ENCODE results near the gene CHST11.

The CHST11 gene

DNA sequence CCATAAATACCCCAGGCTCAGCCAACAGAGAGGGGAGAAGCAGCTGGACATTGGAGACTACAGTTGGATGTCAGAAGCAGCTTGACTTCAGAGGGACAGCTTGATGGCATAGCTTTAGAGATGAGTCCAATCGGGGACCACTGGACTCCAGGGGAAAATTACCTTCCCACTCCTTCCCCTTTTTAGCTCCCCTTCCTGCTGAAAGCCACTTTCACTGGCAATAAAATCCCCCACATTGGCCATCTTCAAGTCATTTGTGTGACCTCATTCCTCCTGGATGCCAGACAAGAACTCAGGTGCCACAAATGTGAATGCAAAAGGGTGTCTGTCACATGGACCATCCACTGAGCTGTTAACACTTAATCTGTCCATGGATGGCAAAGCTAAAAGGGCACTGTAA lies 184.2 kb downstream of the CHST11 start:
- H3K4me3 ChIP-seq: no peak overlapping the region
- H3K36me3 ChIP-seq: peaks cover 14 to 74% (median 57%) of the 10 kb centered on the region in 11 experiments; a peak in 21 of 22 replicates
- no peak for TF ChIP-seq Cebpa-rat (IDR thresholded peaks at IDR 0.05)
- peaks cover 0 to 79% (median 31%) of the 10 kb centered on the region in 11 experiments; a peak in 15 of 22 replicates for H4K20me1 ChIP-seq
- H3K4me1 ChIP-seq: peaks cover 20 to 82% (median 26%) of the 10 kb centered on the region in 10 experiments
- peak overlapping the region in 2 of 11 experiments; percentile 9 to 56; a peak in 5 of 22 replicates for H3K27ac ChIP-seq
- peaks cover 15 to 41% (median 33%) of the 10 kb centered on the region in 11 experiments for H3K9me3 ChIP-seq (replicated peaks in 1 of 11)
- H3K27me3 ChIP-seq: no peaks in the 10 kb centered on the region
- no peak overlapping the region; a peak in 1 of 22 replicates for H3K9ac ChIP-seq
- peak overlapping the region in 1 of 11 experiments; percentile 78; a peak in 3 of 22 replicates for H3K4me2 ChIP-seq

DNA sequence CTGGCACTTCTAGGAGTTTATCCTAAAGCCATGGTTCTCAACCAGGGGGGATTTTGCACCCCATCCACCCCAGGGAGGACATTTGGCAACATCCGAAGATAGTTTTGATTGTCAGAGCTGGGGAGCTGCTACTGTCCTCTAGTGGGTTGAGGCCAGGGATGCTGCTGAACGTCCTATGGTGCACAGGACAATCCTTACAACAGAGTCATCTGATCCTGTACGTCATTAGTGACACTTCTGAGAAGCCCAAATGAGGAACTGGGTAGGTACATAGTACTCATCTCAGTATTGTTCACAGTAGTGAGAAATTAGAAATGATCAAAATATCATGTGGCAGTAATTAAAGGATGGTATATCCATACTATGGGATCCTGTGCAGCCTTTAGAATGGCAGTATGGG lies 185.1 kb downstream of the CHST11 start:
- no peak for TF ChIP-seq Cebpa-rat (IDR thresholded peaks at IDR 0.05)
- peaks cover 14 to 74% (median 59%) of the 10 kb centered on the region in 11 experiments; a peak in 21 of 22 replicates for H3K36me3 ChIP-seq

DNA sequence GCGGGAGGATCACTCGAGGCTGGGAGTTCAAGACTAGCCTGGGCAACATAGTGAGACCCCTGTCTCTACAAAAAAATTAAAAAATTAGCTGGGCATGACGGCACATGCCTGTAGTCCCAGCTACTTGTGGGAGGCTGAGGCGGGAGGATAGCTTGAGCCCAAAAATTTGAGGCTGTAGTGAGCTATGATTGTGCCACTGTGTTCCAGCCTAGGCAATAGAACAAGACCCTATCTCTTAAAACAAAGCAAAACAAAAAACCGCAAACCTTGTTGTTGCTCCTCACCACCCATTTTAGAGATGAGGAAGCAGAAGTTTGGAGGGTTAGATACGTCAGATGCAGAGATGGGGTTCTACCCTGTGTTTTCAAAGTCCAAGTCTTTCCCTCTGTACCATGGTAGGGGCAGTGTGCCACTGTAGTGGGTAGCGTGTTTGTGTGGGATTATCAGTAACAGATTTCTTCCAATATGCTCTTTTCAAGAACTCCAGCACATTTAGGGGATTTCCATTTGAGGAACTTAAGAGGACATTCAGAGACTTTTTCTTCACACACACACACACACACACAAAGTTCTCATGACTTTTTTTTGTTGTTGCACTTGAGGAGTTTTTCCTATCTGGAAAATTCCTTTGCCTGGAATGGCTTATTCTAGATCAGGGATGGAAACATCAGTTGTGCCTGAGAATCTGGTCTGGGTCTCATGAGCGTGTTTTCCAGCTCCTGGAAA lies 186.5 kb downstream of the CHST11 start:
- peak overlapping the region in 1 of 10 experiments; percentile 8; a peak in 1 of 20 replicates for H3K4me3 ChIP-seq
- H3K27me3 ChIP-seq: no peaks in the 10 kb centered on the region
- H3K36me3 ChIP-seq: peaks cover 16 to 79% (median 62%) of the 10 kb centered on the region in 11 experiments; a peak in 21 of 22 replicates
- TF ChIP-seq Cebpa-rat (IDR thresholded peaks at IDR 0.05): no peak
- peak overlapping the region in 6 of 11 experiments; percentile 23 to 56 (median 32); a peak in 8 of 22 replicates for H3K9ac ChIP-seq
- H3K27ac ChIP-seq: peak overlapping the region; percentile 1 to 75 (median 56); a peak in 20 of 22 replicates
- peak overlapping the region; percentile 57 to 93 (median 69) for H3K4me2 ChIP-seq
- peaks cover 15 to 47% (median 43%) of the 10 kb centered on the region in 11 experiments for H3K9me3 ChIP-seq (replicated peaks in 1 of 11)
- H3K4me1 ChIP-seq: peaks cover 26 to 82% (median 35%) of the 10 kb centered on the region in 10 experiments
- H4K20me1 ChIP-seq: peaks cover 0 to 78% (median 28%) of the 10 kb centered on the region in 11 experiments; a peak in 14 of 22 replicates

More for the DNA sequence above, 185.1 kb downstream of the CHST11 start:
- peak overlapping the region in 3 of 11 experiments; percentile 19 to 93 (median 78); a peak in 5 of 22 replicates for H3K4me2 ChIP-seq
- H3K27me3 ChIP-seq: no peaks in the 10 kb centered on the region
- H3K4me1 ChIP-seq: peaks cover 20 to 85% (median 26%) of the 10 kb centered on the region in 10 experiments
- H3K4me3 ChIP-seq: no peak overlapping the region
- peaks cover 0 to 79% (median 24%) of the 10 kb centered on the region in 11 experiments; a peak in 14 of 22 replicates for H4K20me1 ChIP-seq
- H3K27ac ChIP-seq: peak overlapping the region in 4 of 11 experiments; percentile 8 to 56 (median 25); a peak in 6 of 22 replicates
- peaks cover 15 to 49% (median 40%) of the 10 kb centered on the region in 11 experiments for H3K9me3 ChIP-seq (replicated peaks in 1 of 11)
- H3K9ac ChIP-seq: no peak overlapping the region; a peak in 1 of 22 replicates

DNA sequence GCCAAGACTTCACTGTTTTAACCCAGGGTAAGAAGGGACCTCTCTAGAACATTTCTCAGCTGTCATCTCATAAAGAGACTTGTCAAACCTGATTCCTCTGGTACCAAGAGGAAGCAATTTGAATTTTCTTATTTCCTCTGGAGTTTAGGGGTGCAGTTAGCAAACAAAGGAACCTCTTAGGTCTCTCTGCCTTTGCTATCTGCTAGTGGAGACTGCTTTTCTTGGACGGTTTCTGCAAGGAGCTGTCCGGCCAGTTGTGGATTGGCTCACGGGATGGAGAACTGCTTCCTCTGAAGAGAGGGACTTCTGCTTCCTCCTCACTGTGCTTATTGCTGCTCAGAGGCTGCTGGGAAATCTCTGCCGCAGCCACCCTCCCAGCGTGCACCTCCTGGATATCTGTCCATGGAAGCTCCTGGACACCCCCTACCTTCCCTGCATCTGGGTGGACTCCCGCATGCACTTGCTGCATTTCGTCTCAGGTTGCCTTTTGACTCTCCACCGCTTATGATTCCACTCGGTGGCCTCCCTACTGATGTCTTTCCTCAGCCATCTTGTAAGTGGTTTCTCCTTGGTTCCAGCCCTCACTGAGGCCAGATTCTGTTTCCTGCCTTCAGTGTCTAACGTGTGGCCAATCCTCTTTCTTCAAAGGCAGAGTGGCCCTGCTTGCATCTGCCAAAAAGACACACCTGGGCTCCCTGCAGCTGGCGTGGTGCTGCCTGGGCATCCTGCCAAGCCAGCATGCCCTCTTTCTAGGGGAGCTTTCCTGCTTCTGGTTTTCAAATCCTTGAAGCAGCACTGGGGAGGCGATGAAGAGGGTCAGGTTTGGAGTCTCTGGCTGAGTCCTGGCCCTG lies 187.3 kb downstream of the CHST11 start:
- H4K20me1 ChIP-seq: peaks cover 0 to 79% (median 36%) of the 10 kb centered on the region in 11 experiments; a peak in 15 of 22 replicates
- H3K4me3 ChIP-seq: peak overlapping the region in 1 of 10 experiments; percentile 2; a peak in 1 of 20 replicates
- H3K4me2 ChIP-seq: peak overlapping the region; percentile 57 to 93 (median 69)
- H3K4me1 ChIP-seq: peaks cover 34 to 82% (median 43%) of the 10 kb centered on the region in 10 experiments
- peak overlapping the region in 6 of 11 experiments; percentile 26 to 56 (median 32); a peak in 10 of 22 replicates for H3K9ac ChIP-seq
- no peak for TF ChIP-seq Cebpa-rat (IDR thresholded peaks at IDR 0.05)
- peaks cover 15 to 39% (median 37%) of the 10 kb centered on the region in 11 experiments for H3K9me3 ChIP-seq (replicated peaks in 1 of 11)
- peak overlapping the region; percentile 1 to 75 (median 56); a peak in 20 of 22 replicates for H3K27ac ChIP-seq
- H3K27me3 ChIP-seq: no peaks in the 10 kb centered on the region
- H3K36me3 ChIP-seq: peaks cover 16 to 76% (median 57%) of the 10 kb centered on the region in 11 experiments; a peak in 21 of 22 replicates

DNA sequence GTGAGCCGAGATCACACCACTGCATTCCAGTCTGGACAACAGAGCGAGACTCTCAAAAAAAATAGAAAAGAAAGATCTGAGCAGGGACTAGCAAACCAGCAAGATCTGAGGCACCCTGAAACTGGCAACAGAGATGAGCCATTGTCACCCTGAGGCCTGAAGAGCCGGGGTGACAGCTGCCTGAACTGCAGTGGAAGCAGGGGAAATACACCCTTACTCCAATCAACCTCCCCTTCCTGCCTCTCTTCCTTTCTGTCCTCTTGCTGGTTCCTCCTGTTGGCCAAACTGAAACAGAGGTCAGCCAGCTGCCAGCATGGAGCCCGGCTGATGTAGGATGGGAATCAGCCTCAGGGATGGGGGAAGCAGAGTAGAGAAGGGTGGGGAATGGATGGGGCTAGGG lies 192.0 kb downstream of the CHST11 start:
- Histone ChIP-seq H3K4me3 (no peak overlapping the region), H3K9ac (peak overlapping the region in 1 of 11 experiments; percentile 33; a peak in 1 of 22 replicates), H3K27me3 (no peaks in the 10 kb centered on the region), H3K4me1 (peaks cover 51 to 86% (median 63%) of the 10 kb centered on the region in 10 experiments), H3K36me3 (peaks cover 6 to 85% (median 46%) of the 10 kb centered on the region in 11 experiments; a peak in 21 of 22 replicates), H4K20me1 (peaks cover 0 to 89% (median 68%) of the 10 kb centered on the region in 11 experiments; a peak in 19 of 22 replicates), H3K4me2 (peak overlapping the region; percentile 13 to 77 (median 60); a peak in 20 of 22 replicates), H3K9me3 (replicated peaks in 1 of 11) (peaks cover 0 to 16% (median 13%) of the 10 kb centered on the region in 11 experiments; a peak in 12 of 22 replicates), H3K27ac (peak overlapping the region in 6 of 11 experiments; percentile 15 to 47 (median 42); a peak in 6 of 22 replicates)
- TF ChIP-seq Cebpa-rat (IDR thresholded peaks at IDR 0.05): no peak

DNA sequence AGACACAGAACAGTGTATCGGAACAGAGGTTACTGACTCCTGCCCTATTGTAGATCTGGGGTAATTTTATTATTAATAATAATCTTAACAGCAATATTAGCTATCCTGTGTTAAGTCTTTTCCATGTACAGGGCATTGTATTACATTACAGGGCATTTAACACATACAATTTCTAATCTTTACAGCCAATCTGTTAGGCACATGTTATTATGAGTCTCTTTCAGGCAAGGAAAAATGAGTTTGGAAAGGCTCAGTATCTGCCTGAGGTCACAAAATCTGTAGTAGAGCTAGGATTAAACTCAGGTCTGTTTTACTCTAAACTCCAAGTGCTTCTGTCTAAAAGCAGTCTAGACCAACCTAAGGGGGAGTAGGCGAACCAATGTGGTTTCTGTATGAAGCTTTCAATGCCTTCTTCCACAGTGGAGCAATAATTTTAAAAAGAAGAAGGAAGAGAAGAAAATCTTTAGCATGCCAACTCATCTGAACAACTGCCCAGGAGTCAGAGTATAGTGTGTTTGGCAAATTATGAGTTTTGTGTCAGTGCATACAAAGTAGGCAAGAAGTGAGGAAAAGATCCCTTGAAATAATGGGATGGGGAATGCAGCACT lies 192.6 kb downstream of the CHST11 start:
- Histone ChIP-seq H3K9ac (peak overlapping the region in 3 of 11 experiments; percentile 9 to 33 (median 22); a peak in 3 of 22 replicates), H3K4me1 (peaks cover 46 to 86% (median 59%) of the 10 kb centered on the region in 10 experiments), H3K4me3 (no peak overlapping the region), H3K36me3 (peaks cover 6 to 87% (median 50%) of the 10 kb centered on the region in 11 experiments; a peak in 21 of 22 replicates), H3K4me2 (peak overlapping the region in 10 of 11 experiments; percentile 13 to 77 (median 60); a peak in 17 of 22 replicates), H3K9me3 (replicated peaks in 1 of 11) (peaks cover 0 to 16% (median 13%) of the 10 kb centered on the region in 11 experiments; a peak in 12 of 22 replicates), H4K20me1 (peaks cover 0 to 89% (median 72%) of the 10 kb centered on the region in 11 experiments; a peak in 19 of 22 replicates), H3K27ac (peak overlapping the region in 10 of 11 experiments; percentile 15 to 62 (median 29); a peak in 13 of 22 replicates), H3K27me3 (no peaks in the 10 kb centered on the region)
- TF ChIP-seq Cebpa-rat (IDR thresholded peaks at IDR 0.05): no peak

DNA sequence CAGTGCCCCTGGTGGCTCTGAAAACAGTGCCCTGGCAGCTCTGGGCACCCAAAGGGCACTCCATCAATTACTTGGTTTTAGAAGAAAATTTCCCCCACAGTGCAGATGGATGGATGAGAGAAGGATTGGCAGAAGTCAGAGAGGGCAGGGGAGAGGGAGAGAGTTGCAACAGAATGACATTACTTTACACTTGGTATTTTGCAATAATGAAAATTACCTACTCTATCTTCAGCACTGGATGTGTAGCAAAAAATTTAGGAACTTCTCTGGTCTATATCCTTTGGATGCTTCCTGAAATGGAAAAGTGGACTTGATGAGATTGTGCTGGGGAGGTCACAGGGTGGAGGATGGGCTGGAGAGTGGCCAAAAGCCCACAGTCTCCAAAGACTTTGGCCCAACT lies 193.2 kb downstream of the CHST11 start:
- peak overlapping the region in 1 of 11 experiments; percentile 22; a peak in 1 of 22 replicates for H3K9ac ChIP-seq
- peaks cover 6 to 86% (median 50%) of the 10 kb centered on the region in 11 experiments; a peak in 21 of 22 replicates for H3K36me3 ChIP-seq
- peaks cover 41 to 86% (median 57%) of the 10 kb centered on the region in 10 experiments for H3K4me1 ChIP-seq
- no peaks in the 10 kb centered on the region for H3K27me3 ChIP-seq
- peak in 1 of 11 experiments; percentile 36; a peak in 1 of 22 replicates for TF ChIP-seq Cebpa-rat (IDR thresholded peaks at IDR 0.05)
- H3K27ac ChIP-seq: peak overlapping the region in 7 of 11 experiments; percentile 16 to 62 (median 44); a peak in 11 of 22 replicates
- H4K20me1 ChIP-seq: peaks cover 0 to 90% (median 73%) of the 10 kb centered on the region in 11 experiments; a peak in 19 of 22 replicates
- H3K4me2 ChIP-seq: peak overlapping the region; percentile 13 to 77 (median 52); a peak in 20 of 22 replicates
- H3K4me3 ChIP-seq: no peak overlapping the region
- peaks cover 0 to 16% (median 13%) of the 10 kb centered on the region in 11 experiments; a peak in 12 of 22 replicates for H3K9me3 ChIP-seq (replicated peaks in 1 of 11)
